ENCODE results near the gene ATG4B. TPM values are rescaled to one million over a fixed set of nuclear protein-coding genes. Genes with fewer than 3 reads are reported as not detected.
"Not testable (repeated sequence)": the region's sequence is repeated elsewhere in the genome, so short reads cannot be mapped to it uniquely, and the experiment has no call there.

The ATG4B gene
- total RNA-seq, 1 experiment from 2014 or later: 118 TPM

- in situ Hi-C loops (cut with HindIII; ENCODE audit: low sequenced_read_pairs): no loop called here
- no peak for DNase-seq (ENCODE audit: low spot score)
Observed at GRCh38 chr2:241657786-241658254, 20.3 kb downstream of the ATG4B start.

DNA sequence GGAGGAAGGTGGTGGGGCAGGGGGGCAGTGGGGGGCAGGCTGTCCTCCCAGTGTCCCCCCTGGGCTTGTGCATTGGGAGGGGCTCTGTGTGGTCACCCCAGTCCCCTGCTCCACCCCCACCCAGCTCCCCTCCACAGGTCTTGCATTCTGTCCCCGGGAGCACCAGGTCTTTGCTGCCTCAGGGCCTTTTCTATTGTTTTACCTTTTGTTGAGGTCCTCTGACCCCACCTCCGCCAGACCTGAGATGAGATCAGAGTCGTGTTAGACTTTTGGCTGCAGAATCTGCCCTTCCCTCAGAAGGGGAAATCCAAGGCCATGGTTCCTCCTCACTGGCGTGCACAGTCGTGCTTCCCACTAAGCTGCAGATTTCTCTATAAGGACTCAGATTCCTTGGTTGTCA, 20.8 kb downstream of the ATG4B start:
- no peak for DNase-seq (ENCODE audit: low spot score)
- in situ Hi-C loops (cut with HindIII; ENCODE audit: low sequenced_read_pairs): no loop called here

DNA sequence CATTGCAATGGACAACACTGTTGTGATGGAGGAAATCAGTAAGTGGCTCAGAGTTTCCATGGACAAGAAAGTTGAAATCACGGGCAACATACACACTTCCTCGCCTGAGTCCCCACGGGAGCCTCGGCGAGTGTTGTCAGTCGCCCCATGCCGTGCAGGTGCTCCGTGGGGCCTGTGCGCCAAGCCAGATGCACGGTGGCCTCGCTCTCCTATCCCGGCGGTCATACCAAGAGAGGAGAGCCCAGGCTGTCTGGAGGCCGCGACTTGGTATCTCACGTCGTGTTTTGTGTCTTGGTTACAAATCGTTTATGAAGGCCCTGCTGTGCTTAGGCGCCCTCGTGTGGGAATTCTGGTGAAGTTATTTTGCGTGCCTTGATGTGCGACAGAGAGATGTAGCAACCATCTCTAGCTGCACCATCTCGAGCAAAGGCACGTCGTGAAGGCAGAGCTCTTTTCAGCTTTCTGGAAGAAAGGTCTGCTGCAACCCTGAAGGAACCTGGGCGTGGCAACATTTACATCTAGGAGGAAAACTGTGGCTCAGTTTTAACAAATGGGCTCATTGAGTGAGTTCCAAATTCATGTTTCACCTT, 21.8 kb downstream of the ATG4B start:
- in situ Hi-C loops (cut with HindIII; ENCODE audit: low sequenced_read_pairs): no loop called here

DNA sequence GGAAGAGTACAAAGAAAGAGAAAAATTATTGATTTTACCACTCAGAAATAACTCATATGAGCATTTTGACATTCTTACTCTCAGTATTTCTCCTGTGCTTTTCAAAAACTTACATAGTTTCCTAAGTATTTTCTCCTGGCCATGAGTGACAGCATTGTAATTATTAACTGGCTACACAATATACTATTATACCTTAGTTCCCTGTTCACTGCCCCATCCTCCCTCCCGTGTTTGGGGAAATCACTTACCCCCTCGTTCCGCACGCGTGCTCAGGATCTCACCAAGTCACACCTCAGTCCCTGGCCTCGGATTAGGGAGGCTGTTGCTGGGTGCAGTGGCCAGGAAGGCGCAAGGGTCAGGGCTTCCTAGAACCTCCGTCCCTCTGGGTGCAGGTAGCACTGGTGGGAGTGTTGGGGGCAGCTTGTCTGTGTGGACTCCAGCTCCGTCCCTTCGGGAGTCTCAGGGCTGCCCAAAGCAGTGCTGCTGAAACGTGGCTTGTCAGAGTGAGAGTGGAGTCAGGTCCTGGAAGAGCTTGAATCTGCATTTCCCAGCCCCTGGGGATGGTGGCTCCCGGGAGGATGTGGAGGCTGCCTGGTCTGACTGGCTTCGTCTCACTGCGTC, 23.2 kb downstream of the ATG4B start:
- no peak for DNase-seq (ENCODE audit: low spot score)
- in situ Hi-C loops (cut with HindIII; ENCODE audit: low sequenced_read_pairs): no loop called here

More for the DNA sequence above, 21.8 kb downstream of the ATG4B start:
- DNase-seq (ENCODE audit: low spot score): peak; percentile 89

DNA sequence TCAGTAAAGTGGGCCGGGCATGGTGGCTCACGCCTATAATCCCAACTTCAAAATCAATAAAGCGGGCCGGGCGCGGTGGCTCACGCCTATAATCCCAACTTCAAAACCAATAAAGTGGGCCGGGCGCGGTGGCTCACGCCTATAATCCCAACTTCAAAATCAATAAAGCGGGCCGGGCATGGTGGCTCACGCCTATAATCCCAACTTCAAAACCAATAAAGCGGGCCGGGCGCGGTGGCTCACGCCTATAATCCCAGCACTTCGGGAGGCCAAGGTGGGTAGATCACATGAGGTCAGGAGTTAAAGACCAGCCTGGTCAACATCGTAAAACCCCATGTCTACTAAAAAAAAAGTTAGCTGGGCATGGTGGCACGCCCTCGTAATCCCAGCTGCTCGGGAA, 25.2 kb downstream of the ATG4B start:
- in situ Hi-C loops (cut with HindIII; ENCODE audit: low sequenced_read_pairs); DNase-seq (ENCODE audit: low spot score): not testable (repeated sequence)

DNA sequence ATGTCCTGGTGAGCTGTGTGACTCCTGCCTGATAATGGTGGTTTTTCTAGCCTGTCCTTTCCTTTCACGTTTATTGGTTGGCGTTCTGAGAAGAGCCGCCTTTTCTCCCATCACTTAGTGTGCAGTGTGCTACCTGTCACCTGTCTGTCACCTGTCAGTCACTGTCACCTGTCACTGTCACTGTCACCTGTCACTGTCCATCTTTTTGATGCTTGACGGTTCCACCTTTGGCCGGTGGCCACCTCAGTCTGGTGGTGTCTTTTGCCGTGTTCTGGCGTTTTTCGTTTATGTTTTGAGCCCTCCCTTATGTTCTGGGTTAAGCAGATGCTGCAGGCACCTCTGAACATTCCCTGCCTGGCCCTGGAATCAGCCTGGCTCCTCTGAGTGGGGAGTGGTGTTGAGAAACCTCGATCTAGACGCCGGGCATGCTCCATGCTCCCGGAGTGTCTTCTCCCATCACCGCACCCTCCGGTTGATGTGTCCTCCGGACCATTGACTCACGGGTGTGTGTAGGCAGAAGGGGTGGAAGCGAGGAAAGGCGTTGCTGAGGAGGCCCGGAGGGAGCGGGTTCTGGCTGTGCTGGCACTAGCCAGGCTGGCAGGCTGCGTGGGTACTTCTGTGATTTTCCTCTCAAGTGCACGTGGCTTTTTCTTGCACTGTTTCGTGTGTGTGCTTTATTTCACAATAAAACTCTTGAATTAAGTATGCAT, 28.4 kb downstream of the ATG4B start:
- in situ Hi-C loops (cut with HindIII; ENCODE audit: low sequenced_read_pairs): no loop called here
- DNase-seq (ENCODE audit: low spot score): no peak

- no peak for DNase-seq (ENCODE audit: low spot score)
- in situ Hi-C loops (cut with HindIII; ENCODE audit: low sequenced_read_pairs): no loop called here
Observed at GRCh38 chr2:241666627-241667400, 29.3 kb downstream of the ATG4B start.

- no peak for DNase-seq (ENCODE audit: low spot score)
- in situ Hi-C loops (cut with HindIII; ENCODE audit: low sequenced_read_pairs): no loop called here
Observed at GRCh38 chr2:241668354-241668753, 30.9 kb downstream of the ATG4B start.

DNA sequence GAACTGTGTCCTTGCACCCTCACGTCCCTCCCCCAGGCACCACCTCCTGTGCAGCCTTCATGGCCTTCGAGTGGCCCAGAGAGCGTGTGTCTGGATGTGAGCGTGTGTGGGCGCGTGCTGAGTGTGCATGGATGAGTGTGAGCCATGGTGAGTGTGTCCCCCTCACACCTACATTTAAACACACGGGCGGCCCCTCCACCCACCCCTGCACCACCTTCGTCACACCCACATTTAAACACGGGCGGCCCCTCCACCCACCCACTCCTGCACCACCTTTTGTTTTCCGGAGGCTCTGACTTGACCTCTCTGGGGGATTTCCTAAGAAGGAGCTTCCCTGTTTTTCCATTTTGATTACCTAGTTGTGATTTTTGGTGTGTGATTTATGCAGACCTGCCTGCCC, 31.3 kb downstream of the ATG4B start:
- in situ Hi-C loops (cut with HindIII; ENCODE audit: low sequenced_read_pairs): no loop called here
- DNase-seq (ENCODE audit: low spot score): no peak

GRCh38 chr2:241670333-241671110, 33.0 kb downstream of the ATG4B start:
- DNase-seq (ENCODE audit: low spot score): no peak
- in situ Hi-C loops (cut with HindIII; ENCODE audit: low sequenced_read_pairs): no loop called here

DNA sequence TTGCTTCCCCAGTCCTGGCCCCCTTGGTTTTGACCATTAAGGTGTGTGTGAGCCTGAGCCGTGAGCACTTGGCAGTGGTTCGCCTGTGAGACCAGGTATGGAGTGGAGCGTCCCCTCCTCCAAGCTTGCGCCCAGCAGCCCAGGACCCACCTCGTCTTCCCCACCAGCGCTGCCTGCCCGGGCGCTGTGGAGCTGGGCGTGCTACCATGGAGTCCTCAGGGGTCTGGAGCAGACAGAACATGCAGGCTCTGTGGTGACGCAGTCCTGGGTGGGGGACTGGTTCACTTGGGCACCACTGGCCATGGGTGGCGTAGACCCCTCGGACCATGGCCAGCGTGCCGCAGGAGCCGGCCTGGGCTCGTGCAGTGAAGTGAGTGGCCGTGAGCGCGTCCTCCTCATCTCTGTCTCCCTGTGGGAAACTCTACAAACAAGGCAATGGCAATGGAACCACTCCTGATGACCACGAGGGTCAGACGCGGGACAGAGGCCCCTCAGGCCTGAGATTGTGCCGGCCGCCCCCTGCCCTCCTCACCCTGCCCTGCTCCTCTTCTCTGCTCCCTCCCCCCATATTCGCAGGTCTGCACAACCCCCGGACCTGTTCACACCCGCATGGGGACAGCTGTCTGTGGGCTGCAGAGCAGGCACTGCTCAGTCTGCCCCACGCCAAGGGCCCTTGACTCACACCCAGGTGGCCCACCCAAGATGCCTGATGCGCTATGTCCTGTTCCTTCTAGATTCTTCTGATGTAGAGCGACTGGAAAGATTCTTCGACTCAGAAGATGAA, 34.2 kb downstream of the ATG4B start:
- DNase-seq (ENCODE audit: low spot score): no peak
- in situ Hi-C loops (cut with HindIII; ENCODE audit: low sequenced_read_pairs): no loop called here

GRCh38 chr2:241672243-241673188, 35.0 kb downstream of the ATG4B start:
- in situ Hi-C loops (cut with HindIII; ENCODE audit: low sequenced_read_pairs): no loop called here
- no peak for DNase-seq (ENCODE audit: low spot score)

DNA sequence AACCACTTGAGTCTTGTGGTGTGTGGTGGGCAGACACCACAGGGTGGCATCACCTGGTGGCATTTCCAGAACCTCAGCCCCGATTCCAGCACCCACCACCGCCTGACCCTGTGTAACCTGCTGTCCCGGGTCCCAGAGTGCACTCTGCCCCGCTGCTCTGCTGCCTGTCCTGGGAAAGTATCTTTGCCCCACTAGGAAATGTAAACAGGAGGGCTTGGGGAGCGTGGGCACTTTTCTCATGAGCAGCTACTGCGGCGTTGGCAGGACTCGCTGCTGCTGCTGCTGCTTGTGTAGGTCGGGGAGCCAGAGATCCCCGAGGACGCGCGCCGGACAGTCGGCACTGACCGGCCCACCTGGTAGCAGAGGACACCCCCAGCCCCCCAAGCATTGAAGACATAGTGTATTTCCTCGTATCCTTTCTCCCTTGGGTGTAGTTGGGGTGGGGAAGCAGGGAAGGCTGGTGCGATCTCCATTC, 35.7 kb downstream of the ATG4B start:
- in situ Hi-C loops (cut with HindIII; ENCODE audit: low sequenced_read_pairs): no loop called here
- DNase-seq (ENCODE audit: low spot score): no peak

DNA sequence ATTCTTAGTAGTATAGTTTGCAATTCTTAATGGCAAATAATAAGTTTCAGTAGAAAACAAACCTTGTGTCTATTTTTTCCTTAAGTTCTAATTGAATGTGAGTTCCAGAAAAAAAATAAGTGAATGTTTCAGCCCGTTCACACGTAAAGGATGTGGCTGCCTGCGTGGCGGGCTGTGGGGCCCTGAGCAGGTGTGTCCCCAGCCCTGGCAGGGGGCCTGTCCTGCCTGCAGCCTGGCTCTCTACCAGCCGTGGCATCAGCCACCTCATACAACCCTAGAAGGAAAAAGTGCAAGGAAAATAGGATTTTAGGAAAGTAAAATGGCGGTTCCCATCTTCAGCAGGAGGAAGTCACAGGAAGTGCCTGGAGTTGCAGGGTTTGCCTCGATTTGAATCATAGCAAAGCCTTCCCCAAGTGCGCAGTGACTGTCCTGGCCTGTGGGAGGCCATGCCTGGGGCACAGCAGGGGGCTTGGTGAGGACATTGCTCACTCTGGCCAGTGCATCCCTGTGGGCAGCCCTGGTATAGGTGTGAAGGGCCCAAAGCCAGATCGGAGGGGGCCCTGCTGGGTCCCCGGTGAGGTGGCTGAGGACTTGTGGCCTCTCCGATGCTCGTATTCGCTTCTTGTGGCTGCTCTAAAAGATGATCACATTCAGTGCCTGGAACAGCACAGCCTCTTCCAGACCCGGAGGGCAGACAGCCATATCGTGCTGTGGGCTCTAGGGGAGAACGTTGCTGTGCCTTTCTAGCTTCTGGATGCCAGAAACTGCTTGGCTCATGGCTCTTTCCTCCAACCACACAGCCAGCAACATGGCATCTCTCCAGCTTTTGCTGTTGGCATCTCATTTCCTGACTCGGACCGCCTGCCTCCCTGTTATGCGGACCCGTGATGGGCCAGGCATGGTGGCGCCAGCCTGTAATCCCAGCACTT, 36.6 kb downstream of the ATG4B start:
- in situ Hi-C loops (cut with HindIII; ENCODE audit: low sequenced_read_pairs): no loop called here
- DNase-seq (ENCODE audit: low spot score): peak; percentile 89

DNA sequence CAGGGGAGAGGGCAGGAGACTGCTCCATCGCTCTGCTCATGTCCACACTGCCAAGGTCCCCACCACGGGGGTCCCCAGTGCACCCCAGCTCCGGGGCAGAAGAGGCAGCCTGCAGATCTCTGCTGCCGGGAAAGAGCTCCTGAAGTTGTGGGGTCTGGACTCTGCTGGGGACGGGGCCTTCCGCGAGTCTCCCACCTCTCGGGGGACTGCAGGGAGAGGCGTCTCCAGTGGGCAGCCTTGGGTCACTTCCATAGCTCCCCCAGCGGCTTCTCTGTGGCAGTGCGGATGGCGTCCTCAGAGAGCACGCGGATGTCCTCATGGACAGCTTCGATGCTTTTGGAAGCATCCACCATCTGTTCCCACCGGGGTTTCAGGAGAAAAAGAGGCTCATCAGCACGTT, 38.4 kb downstream of the ATG4B start:
- in situ Hi-C loops (cut with HindIII; ENCODE audit: low sequenced_read_pairs): no loop called here
- DNase-seq (ENCODE audit: low spot score): peak; percentile 38

- no peak for DNase-seq (ENCODE audit: low spot score)
- in situ Hi-C loops (cut with HindIII; ENCODE audit: low sequenced_read_pairs): no loop called here
Observed at GRCh38 chr2:241676665-241677064, 39.2 kb downstream of the ATG4B start.

All from G401 (cell line).